ENCODE results near the gene GUCA1A.

DNA sequence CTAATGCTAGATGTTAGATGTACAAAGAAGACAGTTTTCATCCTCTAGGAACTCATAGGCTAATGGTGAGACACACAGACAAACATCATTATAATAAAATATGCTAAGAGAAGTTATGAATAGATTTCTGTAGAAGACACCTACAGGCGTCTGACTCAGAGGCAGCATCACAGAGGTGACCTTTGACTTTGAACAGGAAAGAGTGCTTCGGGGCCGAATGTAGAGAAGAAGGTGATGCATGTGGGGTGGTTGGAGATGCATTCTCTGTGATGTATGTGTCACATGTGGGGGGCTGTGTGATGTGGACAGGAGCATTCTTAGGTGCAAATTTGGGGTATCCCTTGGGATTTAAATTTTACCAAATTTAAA is 6.8 kb downstream of the GUCA1A start:
- TF ChIP-seq, protein P1, sequence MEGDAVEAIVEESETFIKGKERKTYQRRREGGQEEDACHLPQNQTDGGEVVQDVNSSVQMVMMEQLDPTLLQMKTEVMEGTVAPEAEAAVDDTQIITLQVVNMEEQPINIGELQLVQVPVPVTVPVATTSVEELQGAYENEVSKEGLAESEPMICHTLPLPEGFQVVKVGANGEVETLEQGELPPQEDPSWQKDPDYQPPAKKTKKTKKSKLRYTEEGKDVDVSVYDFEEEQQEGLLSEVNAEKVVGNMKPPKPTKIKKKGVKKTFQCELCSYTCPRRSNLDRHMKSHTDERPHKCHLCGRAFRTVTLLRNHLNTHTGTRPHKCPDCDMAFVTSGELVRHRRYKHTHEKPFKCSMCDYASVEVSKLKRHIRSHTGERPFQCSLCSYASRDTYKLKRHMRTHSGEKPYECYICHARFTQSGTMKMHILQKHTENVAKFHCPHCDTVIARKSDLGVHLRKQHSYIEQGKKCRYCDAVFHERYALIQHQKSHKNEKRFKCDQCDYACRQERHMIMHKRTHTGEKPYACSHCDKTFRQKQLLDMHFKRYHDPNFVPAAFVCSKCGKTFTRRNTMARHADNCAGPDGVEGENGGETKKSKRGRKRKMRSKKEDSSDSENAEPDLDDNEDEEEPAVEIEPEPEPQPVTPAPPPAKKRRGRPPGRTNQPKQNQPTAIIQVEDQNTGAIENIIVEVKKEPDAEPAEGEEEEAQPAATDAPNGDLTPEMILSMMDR (IDR thresholded peaks at IDR 0.05) = no peak
- TF ChIP-seq ZFX (IDR thresholded peaks at IDR 0.05; ENCODE audit: borderline replicate concordance) = no peak
